HepG2 (cell line): ENCODE data around the gene FGF21. TPM values are rescaled to one million over a fixed set of nuclear protein-coding genes. Genes with fewer than 3 reads are reported as not detected.

Experiments used
- AKAP8 ChIP-seq: sonication (generic); formaldehyde crosslinking; IDR thresholded peaks from 2 replicates; pipeline ENCODE4 v1.5.1; 2020; ENCODE audit warnings: mild to moderate bottlenecking, missing genetic modification reagents
- CENPX ChIP-seq: sonication (generic); formaldehyde crosslinking; IDR thresholded peaks from 2 replicates; pipeline ENCODE4 v1.9.0; 2021; ENCODE audit warnings: mild to moderate bottlenecking, missing genetic modification reagents, moderate library complexity
- ELF3 ChIP-seq: IDR thresholded peaks from 2 replicates; pipeline ENCODE4 v1.6.1; 2016; ENCODE audit warnings: missing genetic modification reagents, missing compliant biosample characterization
- ERF ChIP-seq: IDR thresholded peaks from 2 replicates; pipeline ENCODE4 v1.6.1; 2018; ENCODE audit warnings: missing biosample characterization, missing genetic modification reagents
- GATAD2A ChIP-seq: IDR thresholded peaks from 2 replicates; pipeline ENCODE4 v1.6.1; 2016
- GFI1 ChIP-seq: sonication (generic); formaldehyde crosslinking; IDR thresholded peaks from 2 replicates; pipeline ENCODE4 v1.5.0; 2020; ENCODE audit warnings: missing genetic modification reagents, mild to moderate bottlenecking, borderline replicate concordance
- HDAC6 ChIP-seq: fragments of 200-600 bp; sonication (generic); IDR thresholded peaks from 2 replicates; pipeline ENCODE4 v1.7.0; 2017; ENCODE audit warnings: mild to moderate bottlenecking, antibody characterized with exemption, low read length, low read depth
- KLF16 ChIP-seq, 2 experiments: sonication (generic) in 1 of 2; formaldehyde crosslinking in 1 of 2; IDR thresholded peaks; 2 replicates each; pipeline versions ENCODE4 v1.6.1 to v1.8.0; 2016 to 2023; ENCODE audit warnings: missing genetic modification reagents in 2 of 2, missing compliant biosample characterization in 1 of 2
- NAIF1 ChIP-seq: sonication (generic); formaldehyde crosslinking; IDR thresholded peaks from 2 replicates; pipeline ENCODE4 v1.5.0; 2020; ENCODE audit warnings: mild to moderate bottlenecking, missing genetic modification reagents, borderline replicate concordance
- RFXAP ChIP-seq: sonication (generic); formaldehyde crosslinking; IDR thresholded peaks from 2 replicates; pipeline ENCODE4 v1.4.0; 2020; ENCODE audit warnings: missing genetic modification reagents, borderline replicate concordance
- SOX13 ChIP-seq, 3 experiments: fragments of 450-650 bp in 1 of 3; sonication (generic) in 1 of 3; formaldehyde crosslinking in 1 of 3; IDR thresholded peaks in 2 of 3; conservative IDR thresholded peaks in 1 of 3; 2 replicates each; pipeline versions ENCODE4 v1.5.0 to v1.6.1; 2016 to 2020; ENCODE audit warnings: antibody characterized with exemption in 1 of 3, mild to moderate bottlenecking in 1 of 3, missing compliant biosample characterization in 1 of 3, missing genetic modification reagents in 1 of 3, moderate library complexity in 1 of 3
- ZNF101 ChIP-seq: sonication (generic); formaldehyde crosslinking; IDR thresholded peaks from 2 replicates; pipeline ENCODE4 v1.4.0; 2020; ENCODE audit warnings: mild to moderate bottlenecking, low read depth, missing genetic modification reagents, borderline replicate concordance
- ZNF205 ChIP-seq: IDR thresholded peaks from 2 replicates; pipeline ENCODE4 v1.6.1; 2018; ENCODE audit warnings: missing biosample characterization, missing genetic modification reagents
- ZNF550 ChIP-seq: sonication (generic); formaldehyde crosslinking; IDR thresholded peaks from 2 replicates; pipeline ENCODE4 v1.4.0; 2020; ENCODE audit warnings: mild to moderate bottlenecking, missing genetic modification reagents, borderline replicate concordance
- ZNF598 ChIP-seq: sonication (generic); formaldehyde crosslinking; IDR thresholded peaks from 2 replicates; pipeline ENCODE4 v1.5.1; 2020; ENCODE audit warnings: mild to moderate bottlenecking, missing genetic modification reagents, borderline replicate concordance
- ZNF709 ChIP-seq: sonication (generic); formaldehyde crosslinking; IDR thresholded peaks from 2 replicates; pipeline ENCODE4 v1.5.0; 2020; ENCODE audit warnings: mild to moderate bottlenecking, missing genetic modification reagents
- ZNF737 ChIP-seq: sonication (generic); formaldehyde crosslinking; IDR thresholded peaks from 2 replicates; pipeline ENCODE4 v1.5.0; 2020; ENCODE audit warnings: missing genetic modification reagents, mild to moderate bottlenecking, borderline replicate concordance
- polyA plus RNA-seq, 8 experiments: library from polyadenylated mRNA; depleted of rRNA in 3 of 8; stranded (reverse) in 7 of 8; unstranded in 1 of 8; fragments of >200 nt; fragmentation: Illumina TruSeq in 4 of 8; extraction: Trizol in 4 of 8; gene quantifications; 2 replicates each; pipeline versions ENCODE4 v1.2.1 to v1.2.3, GENCODE V29; 2011 to 2016; ENCODE audit warnings: low read depth in 4 of 8, missing spikeins in 1 of 8, mixed read lengths in 1 of 8; ENCODE audit not compliant: insufficient read depth in 1 of 8
- total RNA-seq, 5 experiments: library from RNA; depleted of rRNA; stranded (reverse); fragments of >200 nt; fragmentation: Illumina TruSeq; extraction: Trizol; gene quantifications; 2 replicates each; pipeline ENCODE4 v1.2.3, GENCODE V29; 2016; ENCODE audit warnings: low read depth in 1 of 5
- TF ChIP-seq, protein P1 (sequence below): sonication (generic); formaldehyde crosslinking; conservative IDR thresholded peaks from 2 replicates; pipeline ENCODE4 v1.4.0; 2020; ENCODE audit warnings: missing genetic modification reagents
- TF ChIP-seq, protein P2 (sequence below): IDR thresholded peaks from 2 replicates; pipeline ENCODE4 v1.6.1; 2012; ENCODE audit warnings: low read length, improper control_type of control experiment
- TF ChIP-seq, protein P3 (sequence below): sonication (generic); IDR thresholded peaks from 2 replicates; pipeline ENCODE4 v1.6.1; 2016; ENCODE audit warnings: low read depth, borderline replicate concordance
- TF ChIP-seq, protein P4 (sequence below): sonication (generic); formaldehyde crosslinking; IDR thresholded peaks from 2 replicates; pipeline ENCODE4 v1.5.0; 2020; ENCODE audit warnings: mild to moderate bottlenecking, missing genetic modification reagents

The FGF21 gene
- total and polyA plus RNA-seq, 2 of the 13 experiments (the other 11 are each of a cell fraction or from before 2014, with no cell fraction given): 0.17 TPM; not detected in 1

DNA sequence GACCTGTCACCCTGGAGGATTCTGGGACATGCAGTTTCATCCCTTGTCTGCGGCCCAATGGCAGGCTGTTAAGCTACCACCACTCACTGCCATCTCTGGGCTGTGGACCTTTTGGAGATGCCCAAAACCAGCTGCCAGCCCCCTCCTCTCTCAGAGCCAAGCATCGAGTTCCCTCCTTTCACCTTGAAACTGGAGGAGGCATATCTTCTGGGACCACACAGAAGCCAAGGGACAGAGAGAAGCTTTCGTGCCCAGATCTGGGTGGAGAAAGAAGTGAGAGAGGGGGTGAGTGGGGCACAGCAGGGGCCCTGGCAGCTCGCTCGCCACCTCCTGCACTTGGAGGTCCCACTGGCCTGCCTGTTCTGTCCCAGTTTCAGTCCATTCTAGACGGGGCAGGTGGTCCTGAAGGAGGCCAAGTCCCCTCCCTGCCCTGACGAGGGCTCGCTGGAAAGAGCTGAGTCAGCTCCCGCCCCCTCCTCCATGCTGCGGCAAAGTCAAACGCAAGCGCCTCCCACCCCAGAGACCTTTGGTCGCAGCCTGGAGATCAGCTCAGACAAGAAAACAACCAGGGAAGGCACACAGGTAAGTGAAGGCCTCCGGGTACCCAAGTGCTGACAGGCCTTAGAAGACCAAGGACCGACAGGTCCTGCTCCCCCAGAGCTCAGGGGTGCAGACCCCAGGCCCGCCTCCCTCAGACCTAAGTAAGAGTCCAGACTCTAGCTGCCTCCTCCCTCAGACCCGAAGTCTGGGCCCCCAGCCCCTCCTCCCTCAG lies 51.7 kb downstream of the FGF21 start (continued):
- TF ChIP-seq ZNF101 (CRISPR knock-in tag) (no peak), GFI1 (no peak), HDAC6 (no peak), AKAP8 (CRISPR knock-in tag) (no peak), NAIF1 (CRISPR knock-in tag) (no peak), ERF (CRISPR knock-in tag) (peak; percentile 62), RFXAP (CRISPR knock-in tag) (0 out of 2 replicates have a peak, but pooled peaks have one; percentile 49), ZNF550 (CRISPR knock-in tag) (no peak), ZNF598 (no peak), SOX13 (IDR thresholded peaks at IDR 0.05) (no peak), SOX13 (CRISPR knock-in tag; conservative IDR thresholded peaks at IDR 0.05 in 1 of 2, IDR thresholded peaks at IDR 0.05 in 1 of 2) (peak in 1 of 2 experiments; percentile 17; a peak in 1 of 4 replicates), KLF16 (CRISPR knock-in tag; IDR thresholded peaks at IDR 0.05) (peak in 1 of 2 experiments; percentile 69; a peak in 2 of 4 replicates), GATAD2A (CRISPR knock-in tag) (peak; percentile 57; the same call in 1 of the 2 replicates), ZNF205 (peak; percentile 55), ELF3 (peak; percentile 44), ZNF737 (CRISPR knock-in tag) (no peak), ZNF709 (CRISPR knock-in tag) (no peak), CENPX (CRISPR knock-in tag) (no peak)
- TF ChIP-seq, protein P1, sequence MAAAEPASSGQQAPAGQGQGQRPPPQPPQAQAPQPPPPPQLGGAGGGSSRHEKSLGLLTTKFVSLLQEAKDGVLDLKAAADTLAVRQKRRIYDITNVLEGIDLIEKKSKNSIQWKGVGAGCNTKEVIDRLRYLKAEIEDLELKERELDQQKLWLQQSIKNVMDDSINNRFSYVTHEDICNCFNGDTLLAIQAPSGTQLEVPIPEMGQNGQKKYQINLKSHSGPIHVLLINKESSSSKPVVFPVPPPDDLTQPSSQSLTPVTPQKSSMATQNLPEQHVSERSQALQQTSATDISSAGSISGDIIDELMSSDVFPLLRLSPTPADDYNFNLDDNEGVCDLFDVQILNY (CRISPR knock-in tag): no peak; the same call in 1 of the 2 replicates
- TF ChIP-seq, protein P2, sequence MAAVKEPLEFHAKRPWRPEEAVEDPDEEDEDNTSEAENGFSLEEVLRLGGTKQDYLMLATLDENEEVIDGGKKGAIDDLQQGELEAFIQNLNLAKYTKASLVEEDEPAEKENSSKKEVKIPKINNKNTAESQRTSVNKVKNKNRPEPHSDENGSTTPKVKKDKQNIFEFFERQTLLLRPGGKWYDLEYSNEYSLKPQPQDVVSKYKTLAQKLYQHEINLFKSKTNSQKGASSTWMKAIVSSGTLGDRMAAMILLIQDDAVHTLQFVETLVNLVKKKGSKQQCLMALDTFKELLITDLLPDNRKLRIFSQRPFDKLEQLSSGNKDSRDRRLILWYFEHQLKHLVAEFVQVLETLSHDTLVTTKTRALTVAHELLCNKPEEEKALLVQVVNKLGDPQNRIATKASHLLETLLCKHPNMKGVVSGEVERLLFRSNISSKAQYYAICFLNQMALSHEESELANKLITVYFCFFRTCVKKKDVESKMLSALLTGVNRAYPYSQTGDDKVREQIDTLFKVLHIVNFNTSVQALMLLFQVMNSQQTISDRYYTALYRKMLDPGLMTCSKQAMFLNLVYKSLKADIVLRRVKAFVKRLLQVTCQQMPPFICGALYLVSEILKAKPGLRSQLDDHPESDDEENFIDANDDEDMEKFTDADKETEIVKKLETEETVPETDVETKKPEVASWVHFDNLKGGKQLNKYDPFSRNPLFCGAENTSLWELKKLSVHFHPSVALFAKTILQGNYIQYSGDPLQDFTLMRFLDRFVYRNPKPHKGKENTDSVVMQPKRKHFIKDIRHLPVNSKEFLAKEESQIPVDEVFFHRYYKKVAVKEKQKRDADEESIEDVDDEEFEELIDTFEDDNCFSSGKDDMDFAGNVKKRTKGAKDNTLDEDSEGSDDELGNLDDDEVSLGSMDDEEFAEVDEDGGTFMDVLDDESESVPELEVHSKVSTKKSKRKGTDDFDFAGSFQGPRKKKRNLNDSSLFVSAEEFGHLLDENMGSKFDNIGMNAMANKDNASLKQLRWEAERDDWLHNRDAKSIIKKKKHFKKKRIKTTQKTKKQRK: no peak
- TF ChIP-seq, protein P3, sequence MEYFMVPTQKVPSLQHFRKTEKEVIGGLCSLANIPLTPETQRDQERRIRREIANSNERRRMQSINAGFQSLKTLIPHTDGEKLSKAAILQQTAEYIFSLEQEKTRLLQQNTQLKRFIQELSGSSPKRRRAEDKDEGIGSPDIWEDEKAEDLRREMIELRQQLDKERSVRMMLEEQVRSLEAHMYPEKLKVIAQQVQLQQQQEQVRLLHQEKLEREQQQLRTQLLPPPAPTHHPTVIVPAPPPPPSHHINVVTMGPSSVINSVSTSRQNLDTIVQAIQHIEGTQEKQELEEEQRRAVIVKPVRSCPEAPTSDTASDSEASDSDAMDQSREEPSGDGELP: peak; percentile 46; the same call in 1 of the 2 replicates
- TF ChIP-seq, protein P4, sequence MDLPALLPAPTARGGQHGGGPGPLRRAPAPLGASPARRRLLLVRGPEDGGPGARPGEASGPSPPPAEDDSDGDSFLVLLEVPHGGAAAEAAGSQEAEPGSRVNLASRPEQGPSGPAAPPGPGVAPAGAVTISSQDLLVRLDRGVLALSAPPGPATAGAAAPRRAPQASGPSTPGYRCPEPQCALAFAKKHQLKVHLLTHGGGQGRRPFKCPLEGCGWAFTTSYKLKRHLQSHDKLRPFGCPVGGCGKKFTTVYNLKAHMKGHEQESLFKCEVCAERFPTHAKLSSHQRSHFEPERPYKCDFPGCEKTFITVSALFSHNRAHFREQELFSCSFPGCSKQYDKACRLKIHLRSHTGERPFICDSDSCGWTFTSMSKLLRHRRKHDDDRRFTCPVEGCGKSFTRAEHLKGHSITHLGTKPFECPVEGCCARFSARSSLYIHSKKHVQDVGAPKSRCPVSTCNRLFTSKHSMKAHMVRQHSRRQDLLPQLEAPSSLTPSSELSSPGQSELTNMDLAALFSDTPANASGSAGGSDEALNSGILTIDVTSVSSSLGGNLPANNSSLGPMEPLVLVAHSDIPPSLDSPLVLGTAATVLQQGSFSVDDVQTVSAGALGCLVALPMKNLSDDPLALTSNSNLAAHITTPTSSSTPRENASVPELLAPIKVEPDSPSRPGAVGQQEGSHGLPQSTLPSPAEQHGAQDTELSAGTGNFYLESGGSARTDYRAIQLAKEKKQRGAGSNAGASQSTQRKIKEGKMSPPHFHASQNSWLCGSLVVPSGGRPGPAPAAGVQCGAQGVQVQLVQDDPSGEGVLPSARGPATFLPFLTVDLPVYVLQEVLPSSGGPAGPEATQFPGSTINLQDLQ (CRISPR knock-in tag): no peak
